Activated CD8-positive, alpha-beta memory T cell treated with anti-CD3 and anti-CD28 coated beads, Interleukin-2, amount 10 ng/mL, durations not matched to agents 7 days and 5 days (primary cell): ENCODE data around the gene TPSAB1. TPM values are rescaled to one million over a fixed set of nuclear protein-coding genes. Genes with fewer than 3 reads are reported as not detected.
A peak's percentile ranks its signal among the peaks of the same experiment; 100 is the strongest.
"Not testable (repeated sequence)": the region's sequence is repeated elsewhere in the genome, so short reads cannot be mapped to it uniquely, and the experiment has no call there.

Source experiments
- ATAC-seq: fragments of 150-1000 bp; cut with Tn5 transposase; one replicate; pipeline ENCODE4 v1.10.0; 2021; ENCODE audit warnings: moderate library complexity
- CTCF ChIA-PET: fragments of 350-600 bp; sonication (Branson Sonifier 250); formaldehyde crosslinking; loops from one replicate; lab custom pipeline; 2021; ENCODE audit warnings: antibody characterized with exemption; lab: Charles Lee
- DNase-seq: peaks from one replicate; pipeline ENCODE4 v3.0.0-alpha.2; 2020
- H3K27ac Mint-ChIP-seq: one replicate; pipeline ENCODE4 v1.8.0; 2021; ENCODE audit warnings: mild to moderate bottlenecking, mixed read lengths
- H3K27me3 Mint-ChIP-seq: one replicate; pipeline ENCODE4 v1.8.0; 2021; ENCODE audit warnings: mixed read lengths
- H3K36me3 Mint-ChIP-seq: one replicate; pipeline ENCODE4 v1.8.0; 2021; ENCODE audit warnings: mild to moderate bottlenecking, mixed read lengths
- H3K4me1 Mint-ChIP-seq: one replicate; pipeline ENCODE4 v1.8.0; 2021; ENCODE audit warnings: mixed read lengths
- H3K4me3 Mint-ChIP-seq: one replicate; pipeline ENCODE4 v1.8.0; 2021; ENCODE audit warnings: mild to moderate bottlenecking, moderate library complexity, mixed read lengths
- H3K9me3 Mint-ChIP-seq: one replicate; pipeline ENCODE4 v1.8.0; 2022; ENCODE audit warnings: low read depth, mixed read lengths
- total RNA-seq, 2 experiments: library from RNA; stranded (reverse); gene quantifications; one replicate each; pipeline ENCODE4 v1.2.3, GENCODE V29; 2021

Gene TPSAB1
- total RNA-seq, 2 experiments from 2014 or later: not detected

GRCh38 chr16:1223355-1224214 lies 16.9 kb upstream of the TPSAB1 start:
- Mint-ChIP-seq H3K27ac (no peak overlapping the region), H3K36me3 (no peaks in the 10 kb centered on the region), H3K9me3 (no peaks in the 10 kb centered on the region), H3K27me3 (no peaks in the 10 kb centered on the region), H3K4me1 (no peaks in the 10 kb centered on the region), H3K4me3 (no peak overlapping the region)
- CTCF ChIA-PET: no interaction called here
- ATAC-seq (no peak), DNase-seq (no peak)

- ATAC-seq: no peak
- H3K27me3 Mint-ChIP-seq: no peaks in the 10 kb centered on the region
- CTCF ChIA-PET: no interaction called here
Observed at GRCh38 chr16:1224558-1224957, 15.9 kb upstream of the TPSAB1 start.

GRCh38 chr16:1225051-1225451 lies 15.5 kb upstream of the TPSAB1 start, which contains the start of gene TPSG1:
Gene TPSG1, minus strand, starts transcription at chr16:1225268. Its CDS starts 16 bp downstream, at chr16:1225252.
- H3K4me1 Mint-ChIP-seq: no peaks in the 10 kb centered on the region
- CTCF ChIA-PET: no interaction called here
- ATAC-seq: no peak
- no peak for DNase-seq
- no peak within 1 kb of the TSS for H3K4me3 Mint-ChIP-seq
- no peaks in the 10 kb centered on the region for H3K9me3 Mint-ChIP-seq
- no peak within 1 kb of the TSS for H3K27ac Mint-ChIP-seq
- no peaks in the 10 kb centered on the region for H3K27me3 Mint-ChIP-seq
- no peaks in the 10 kb centered on the region for H3K36me3 Mint-ChIP-seq

More at GRCh38 chr16:1224558-1224957, 15.9 kb upstream of the TPSAB1 start:
- H3K36me3 Mint-ChIP-seq: no peaks in the 10 kb centered on the region
- no peak overlapping the region for H3K27ac Mint-ChIP-seq
- no peak overlapping the region for H3K4me3 Mint-ChIP-seq
- H3K4me1 Mint-ChIP-seq: no peaks in the 10 kb centered on the region
- no peaks in the 10 kb centered on the region for H3K9me3 Mint-ChIP-seq
- DNase-seq: no peak

DNA sequence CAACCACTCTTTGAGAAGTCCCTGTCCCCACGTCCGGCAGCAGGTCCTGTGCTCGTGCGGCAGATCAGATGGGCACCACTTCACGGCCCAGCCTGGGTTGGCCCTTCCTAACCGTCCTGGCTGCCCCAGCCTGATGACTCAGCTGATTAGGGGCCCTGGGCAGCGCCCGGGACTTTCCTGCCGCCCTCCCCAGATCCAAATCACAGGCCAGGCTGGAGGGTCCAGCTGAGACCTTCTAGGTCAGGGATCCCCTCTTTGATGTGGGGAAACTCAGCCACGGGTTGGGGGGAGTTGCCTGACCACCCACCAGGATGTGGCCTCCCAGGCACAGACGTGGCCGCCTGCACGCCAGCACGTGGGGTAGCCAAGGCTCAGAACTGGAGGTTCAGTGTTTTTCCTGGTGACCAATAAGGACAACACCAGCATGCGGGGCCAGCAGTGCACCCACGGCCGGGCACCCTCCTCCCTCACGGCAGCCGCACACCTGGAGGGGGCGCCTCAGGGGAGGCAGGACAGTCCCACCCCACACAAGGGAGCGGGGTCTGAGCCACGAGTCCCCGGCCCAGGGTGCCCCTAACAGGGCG lies 14.7 kb upstream of the TPSAB1 start:
- H3K27ac Mint-ChIP-seq, H3K9me3 Mint-ChIP-seq, CTCF ChIA-PET, ATAC-seq, H3K27me3 Mint-ChIP-seq, H3K4me3 Mint-ChIP-seq, DNase-seq, H3K4me1 Mint-ChIP-seq, H3K36me3 Mint-ChIP-seq: not testable (repeated sequence)

DNA sequence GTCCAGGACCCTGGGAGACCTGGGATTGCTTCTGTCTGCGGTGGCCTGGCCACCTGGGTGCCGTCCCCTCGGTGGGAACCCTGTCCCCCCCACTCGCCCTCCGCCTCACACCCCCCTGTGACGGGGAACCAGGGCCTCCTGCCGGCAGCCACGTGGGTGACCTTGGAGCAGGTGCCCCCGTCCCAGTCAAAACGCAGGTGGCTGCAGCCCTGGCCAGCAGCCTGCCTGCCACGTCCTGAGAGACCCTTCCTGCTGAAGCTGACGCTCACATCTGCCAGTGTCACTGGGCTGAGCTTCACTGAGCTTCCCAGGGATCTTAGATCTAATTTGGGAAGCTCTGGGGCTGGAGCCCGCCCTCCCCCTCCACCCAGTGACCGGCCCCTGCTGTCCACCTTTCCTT lies 13.8 kb upstream of the TPSAB1 start:
- H3K4me3 Mint-ChIP-seq, H3K36me3 Mint-ChIP-seq, H3K27ac Mint-ChIP-seq, H3K4me1 Mint-ChIP-seq, H3K9me3 Mint-ChIP-seq, DNase-seq, CTCF ChIA-PET, H3K27me3 Mint-ChIP-seq, ATAC-seq: not testable (repeated sequence)

DNA sequence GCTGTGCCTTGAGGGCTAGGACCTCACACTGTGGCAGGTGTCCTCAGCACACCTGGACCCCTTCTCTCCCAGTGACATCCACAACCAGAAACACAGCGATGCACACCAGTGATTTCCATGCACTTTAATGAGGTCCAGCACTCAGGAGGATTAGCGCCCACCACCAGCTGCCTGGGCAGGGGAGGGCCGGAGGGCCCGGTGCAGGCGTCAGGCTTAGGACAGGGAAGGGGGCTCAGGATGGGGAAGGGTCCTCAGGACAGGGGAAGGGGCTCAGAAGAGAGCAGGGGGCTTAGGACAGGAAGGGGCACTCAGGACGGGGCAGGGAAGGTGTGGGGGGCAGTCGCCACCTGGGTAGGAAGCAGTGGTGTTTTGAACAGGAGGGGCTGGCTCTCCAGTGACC lies 12.3 kb upstream of the TPSAB1 start:
- H3K4me1 Mint-ChIP-seq: not testable (repeated sequence)

DNA sequence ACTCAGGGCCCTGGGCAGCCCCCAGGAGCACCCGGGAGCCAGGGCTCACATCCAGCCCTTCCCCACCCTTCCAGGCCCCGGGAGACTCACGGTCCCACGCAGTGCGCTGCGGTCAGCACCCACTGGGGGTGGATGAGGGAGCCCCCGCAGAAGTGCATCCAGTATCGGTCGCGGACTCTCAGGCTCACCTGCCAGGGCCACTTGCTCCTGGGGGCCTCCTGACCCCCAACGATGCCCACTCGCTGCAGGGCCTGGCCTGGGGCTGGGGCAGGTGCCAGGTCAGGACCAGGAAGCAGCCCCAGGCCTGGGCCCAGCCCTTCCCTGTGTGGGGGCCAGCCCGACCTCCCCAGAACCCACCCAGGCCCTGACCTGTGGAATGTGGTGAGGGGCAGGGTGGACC lies 11.0 kb upstream of the TPSAB1 start:
- H3K27me3 Mint-ChIP-seq, H3K36me3 Mint-ChIP-seq, DNase-seq, H3K9me3 Mint-ChIP-seq, H3K4me1 Mint-ChIP-seq, ATAC-seq, H3K27ac Mint-ChIP-seq, CTCF ChIA-PET, H3K4me3 Mint-ChIP-seq: not testable (repeated sequence)

More for the DNA sequence above, 12.3 kb upstream of the TPSAB1 start:
- ATAC-seq, H3K36me3 Mint-ChIP-seq, H3K4me3 Mint-ChIP-seq, DNase-seq, H3K9me3 Mint-ChIP-seq, H3K27me3 Mint-ChIP-seq, H3K27ac Mint-ChIP-seq, CTCF ChIA-PET: not testable (repeated sequence)

DNA sequence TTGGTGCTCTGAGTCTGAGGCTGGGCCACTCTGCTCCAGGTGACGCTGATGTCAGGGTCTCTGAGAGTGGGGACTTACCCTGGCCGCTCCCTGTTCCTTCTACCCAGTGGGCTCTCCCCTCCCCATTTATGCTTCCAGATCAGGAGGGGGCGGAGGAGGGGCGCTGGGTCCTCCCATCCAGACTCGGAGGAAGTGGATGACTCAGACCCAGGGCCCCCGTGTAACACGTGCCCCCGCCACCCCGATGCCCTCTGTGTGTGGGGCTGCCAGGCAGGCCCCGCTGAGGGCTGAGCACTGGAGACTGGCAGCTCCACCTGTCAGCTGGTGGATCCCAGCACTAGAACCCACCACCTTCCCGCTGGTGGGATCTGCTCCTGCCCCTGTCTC lies 10.4 kb upstream of the TPSAB1 start, which contains the start of gene TPSB2:
TSS of gene TPSB2 (minus strand) at position 101 of the 387 bp plus-strand sequence. CDS start 233 bp downstream, outside the sequence.
- H3K36me3 Mint-ChIP-seq, ATAC-seq, H3K27me3 Mint-ChIP-seq, H3K4me1 Mint-ChIP-seq, DNase-seq, H3K9me3 Mint-ChIP-seq, H3K27ac Mint-ChIP-seq, CTCF ChIA-PET, H3K4me3 Mint-ChIP-seq: not testable (repeated sequence)

- H3K4me1 Mint-ChIP-seq, H3K4me3 Mint-ChIP-seq, CTCF ChIA-PET, DNase-seq, H3K36me3 Mint-ChIP-seq, ATAC-seq, H3K9me3 Mint-ChIP-seq, H3K27me3 Mint-ChIP-seq, H3K27ac Mint-ChIP-seq: not testable (repeated sequence)
Observed at GRCh38 chr16:1230471-1231212, 9.9 kb upstream of the TPSAB1 start.

DNA sequence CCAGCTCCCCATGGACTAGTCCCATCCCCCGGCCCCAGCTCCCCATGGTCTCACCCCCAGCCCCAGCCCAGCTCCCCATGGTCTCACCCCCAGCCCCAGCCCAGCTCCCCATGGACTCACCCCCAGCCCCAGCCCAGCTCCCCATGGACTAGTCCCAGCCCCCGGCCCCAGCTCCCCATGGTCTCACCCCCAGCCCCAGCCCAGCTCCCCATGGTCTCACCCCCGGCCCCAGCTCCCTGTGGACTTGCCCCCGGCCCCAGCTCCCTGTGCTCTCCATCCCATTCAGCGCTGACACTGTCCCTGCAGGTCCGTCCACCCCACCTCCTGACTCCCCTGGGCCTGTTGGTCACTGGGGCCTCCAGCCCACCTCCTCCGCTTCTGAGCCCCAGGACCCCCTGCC lies 9.2 kb upstream of the TPSAB1 start:
- H3K4me3 Mint-ChIP-seq, H3K36me3 Mint-ChIP-seq, H3K9me3 Mint-ChIP-seq: not testable (repeated sequence)

GRCh38 chr16:1232049-1232748 lies 8.3 kb upstream of the TPSAB1 start:
- H3K27ac Mint-ChIP-seq, H3K36me3 Mint-ChIP-seq, H3K27me3 Mint-ChIP-seq, CTCF ChIA-PET, DNase-seq, H3K9me3 Mint-ChIP-seq, H3K4me1 Mint-ChIP-seq, ATAC-seq, H3K4me3 Mint-ChIP-seq: not testable (repeated sequence)

More for the DNA sequence above, 9.2 kb upstream of the TPSAB1 start:
- CTCF ChIA-PET, H3K27ac Mint-ChIP-seq, ATAC-seq, H3K27me3 Mint-ChIP-seq, H3K4me1 Mint-ChIP-seq, DNase-seq: not testable (repeated sequence)

DNA sequence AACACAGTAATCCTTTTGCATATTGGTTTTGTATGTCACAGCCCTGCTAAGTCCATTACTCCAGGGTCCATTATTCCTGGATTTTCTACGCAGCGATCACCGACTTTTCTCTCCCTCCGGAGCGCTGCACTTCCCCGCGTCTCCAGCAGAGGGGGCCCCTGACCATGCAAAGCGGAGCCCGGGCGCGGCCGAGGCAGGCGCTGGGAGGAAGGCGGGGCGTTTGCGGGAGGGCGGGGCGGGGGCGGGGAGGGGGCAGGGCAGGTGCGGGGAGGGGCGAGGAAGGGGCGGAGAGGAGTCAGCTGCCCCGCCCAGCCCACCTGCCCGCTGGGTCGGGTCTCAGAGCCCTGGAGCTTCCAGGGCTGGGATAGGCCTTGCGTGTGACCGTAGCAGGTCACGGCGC lies 3.8 kb upstream of the TPSAB1 start:
- H3K36me3 Mint-ChIP-seq, H3K27ac Mint-ChIP-seq, H3K9me3 Mint-ChIP-seq, DNase-seq, H3K4me3 Mint-ChIP-seq, CTCF ChIA-PET, H3K4me1 Mint-ChIP-seq, H3K27me3 Mint-ChIP-seq: not testable (repeated sequence)
- ATAC-seq: peak; percentile 59

GRCh38 chr16:1237990-1238389 lies 2.5 kb upstream of the TPSAB1 start:
- ATAC-seq (no peak), DNase-seq (no peak)
- H3K9me3 Mint-ChIP-seq: no peaks in the 10 kb centered on the region
- no peaks in the 10 kb centered on the region for H3K27me3 Mint-ChIP-seq
- CTCF ChIA-PET: no interaction called here
- H3K4me1 Mint-ChIP-seq: no peaks in the 10 kb centered on the region
- H3K4me3 Mint-ChIP-seq: no peak overlapping the region
- no peak overlapping the region for H3K27ac Mint-ChIP-seq
- no peaks in the 10 kb centered on the region for H3K36me3 Mint-ChIP-seq
